NB4 (cell line): ENCODE data around the gene RCAN2.

Experiments used
- DNase-seq: peaks from one replicate; pipeline ENCODE4 v3.0.0; 2010; ENCODE audit warnings: low read depth
- H3K4me3 ChIP-seq: one replicate; pipeline ENCODE4 v1.5.1; 2011; ENCODE audit warnings: mild to moderate bottlenecking, low read depth, low read length, moderate library complexity
- MAX ChIP-seq: IDR thresholded peaks from 2 replicates; pipeline ENCODE4 v1.6.1; 2011; ENCODE audit warnings: low read depth, low read length
- MYC ChIP-seq: IDR thresholded peaks from 2 replicates; pipeline ENCODE4 v1.6.1; 2011; ENCODE audit warnings: low read depth, low read length
- POLR2A ChIP-seq: IDR thresholded peaks from 2 replicates; pipeline ENCODE4 v1.6.1; 2011; ENCODE audit warnings: mild to moderate bottlenecking; ENCODE audit not compliant: insufficient read length; ENCODE audit errors: extremely low read depth
- TF ChIP-seq, protein P1 (sequence below): IDR thresholded peaks from one replicate; pipeline ENCODE4 v1.5.1; 2012; ENCODE audit warnings: low read depth, low read length

RCAN2 gene

GRCh38 chr6:46443623-46444022 lies 47.6 kb downstream of the RCAN2 start:
- TF ChIP-seq, protein P1, sequence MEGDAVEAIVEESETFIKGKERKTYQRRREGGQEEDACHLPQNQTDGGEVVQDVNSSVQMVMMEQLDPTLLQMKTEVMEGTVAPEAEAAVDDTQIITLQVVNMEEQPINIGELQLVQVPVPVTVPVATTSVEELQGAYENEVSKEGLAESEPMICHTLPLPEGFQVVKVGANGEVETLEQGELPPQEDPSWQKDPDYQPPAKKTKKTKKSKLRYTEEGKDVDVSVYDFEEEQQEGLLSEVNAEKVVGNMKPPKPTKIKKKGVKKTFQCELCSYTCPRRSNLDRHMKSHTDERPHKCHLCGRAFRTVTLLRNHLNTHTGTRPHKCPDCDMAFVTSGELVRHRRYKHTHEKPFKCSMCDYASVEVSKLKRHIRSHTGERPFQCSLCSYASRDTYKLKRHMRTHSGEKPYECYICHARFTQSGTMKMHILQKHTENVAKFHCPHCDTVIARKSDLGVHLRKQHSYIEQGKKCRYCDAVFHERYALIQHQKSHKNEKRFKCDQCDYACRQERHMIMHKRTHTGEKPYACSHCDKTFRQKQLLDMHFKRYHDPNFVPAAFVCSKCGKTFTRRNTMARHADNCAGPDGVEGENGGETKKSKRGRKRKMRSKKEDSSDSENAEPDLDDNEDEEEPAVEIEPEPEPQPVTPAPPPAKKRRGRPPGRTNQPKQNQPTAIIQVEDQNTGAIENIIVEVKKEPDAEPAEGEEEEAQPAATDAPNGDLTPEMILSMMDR, result no peak
- no peak for TF ChIP-seq POLR2A
- TF ChIP-seq MYC, result no peak
- no peak for TF ChIP-seq MAX
- DNase-seq, result no peak
- no peak overlapping the region for H3K4me3 ChIP-seq

DNA sequence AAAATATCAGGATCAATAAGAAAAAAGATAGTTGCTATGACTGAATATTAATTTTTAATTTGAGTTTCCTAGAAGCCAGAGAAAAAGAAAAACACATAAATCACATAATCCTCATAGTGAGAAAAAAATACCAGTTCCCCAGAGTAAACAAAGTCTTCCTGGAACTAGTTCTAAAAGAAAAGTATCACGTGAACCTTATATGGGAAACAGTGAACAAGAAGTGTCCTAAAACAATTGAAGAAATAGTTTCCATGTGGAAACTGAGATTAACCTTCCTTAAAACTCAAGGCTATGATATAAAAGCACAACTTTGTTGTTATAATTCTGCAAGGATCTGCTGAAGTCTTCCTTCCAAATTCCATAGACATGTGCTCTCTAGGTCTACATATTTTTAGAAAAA lies 50.6 kb downstream of the RCAN2 start:
- no peak for DNase-seq
- H3K4me3 ChIP-seq, result no peak overlapping the region
- no peak for TF ChIP-seq POLR2A
- TF ChIP-seq MAX, result no peak
- TF ChIP-seq MYC, result no peak

DNA sequence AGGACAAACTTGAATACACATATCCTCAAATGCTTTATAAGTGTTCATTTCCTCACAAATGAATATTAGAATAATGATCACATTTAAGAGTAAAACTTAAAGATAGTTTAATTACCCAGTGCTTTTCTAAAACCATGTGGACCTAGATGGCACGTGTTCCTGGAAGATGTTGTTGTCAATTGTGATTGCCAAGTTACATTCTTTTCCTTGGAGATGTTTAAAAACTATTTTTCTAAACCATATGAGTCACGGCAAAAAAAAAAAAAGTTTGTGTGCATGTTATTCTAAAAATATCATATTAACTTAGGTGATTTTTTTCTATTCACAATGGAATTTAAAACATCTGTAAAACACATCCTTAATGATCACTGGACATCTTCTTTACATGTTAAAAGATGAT lies 51.1 kb downstream of the RCAN2 start:
- DNase-seq, result no peak
- TF ChIP-seq, protein P1, result no peak
- TF ChIP-seq MYC (no peak), MAX (no peak), POLR2A (no peak)
- H3K4me3 ChIP-seq, result no peak overlapping the region

DNA sequence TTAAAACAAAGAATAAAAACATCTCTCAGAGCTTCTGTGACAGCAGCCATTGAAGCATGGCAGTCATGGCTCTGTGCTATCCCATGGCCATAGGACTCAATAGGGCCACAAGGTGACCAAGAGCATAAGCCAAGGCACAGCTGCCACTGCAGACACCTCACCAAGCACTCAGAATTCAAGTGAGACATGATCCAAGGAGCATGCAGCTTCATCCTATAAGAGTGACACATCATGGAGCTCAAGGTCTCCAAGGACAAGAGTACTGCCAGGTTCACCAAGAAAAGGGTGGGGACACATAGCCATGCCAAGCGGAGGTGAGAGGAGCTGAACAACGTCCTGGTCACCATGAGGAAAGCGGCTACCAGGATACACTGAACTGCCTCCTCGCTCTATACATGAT lies 53.0 kb downstream of the RCAN2 start:
- no peak for DNase-seq
- no peak for TF ChIP-seq POLR2A
- no peak overlapping the region for H3K4me3 ChIP-seq

GRCh38 chr6:46437671-46438221 lies 53.5 kb downstream of the RCAN2 start:
- TF ChIP-seq, protein P1, result no peak
- TF ChIP-seq POLR2A (no peak), MYC (no peak), MAX (no peak)
- no peak for DNase-seq
- H3K4me3 ChIP-seq, result no peak overlapping the region

GRCh38 chr6:46422619-46423018 lies 68.6 kb downstream of the RCAN2 start:
- no peak for DNase-seq
- H3K4me3 ChIP-seq, result no peak overlapping the region
- no peak for TF ChIP-seq POLR2A
- no peak for TF ChIP-seq MAX

GRCh38 chr6:46421939-46422338 lies 69.3 kb downstream of the RCAN2 start:
- DNase-seq, result no peak
- TF ChIP-seq, protein P1, result no peak
- no peak for TF ChIP-seq MYC
- TF ChIP-seq MAX, result no peak
- no peak for TF ChIP-seq POLR2A
- no peak overlapping the region for H3K4me3 ChIP-seq
